ENCODE measurements around the gene IQSEC1. TPM values are rescaled to one million over a fixed set of nuclear protein-coding genes. Genes with fewer than 3 reads are reported as not detected.
A peak's percentile ranks its signal among the peaks of the same experiment; 100 is the strongest.

IQSEC1 gene
- total and polyA plus RNA-seq, 9 of the 15 experiments (the other 6 are each of a cell fraction or from before 2014, with no cell fraction given): 0.56 to 39.0 (median 6.8) TPM

DNA sequence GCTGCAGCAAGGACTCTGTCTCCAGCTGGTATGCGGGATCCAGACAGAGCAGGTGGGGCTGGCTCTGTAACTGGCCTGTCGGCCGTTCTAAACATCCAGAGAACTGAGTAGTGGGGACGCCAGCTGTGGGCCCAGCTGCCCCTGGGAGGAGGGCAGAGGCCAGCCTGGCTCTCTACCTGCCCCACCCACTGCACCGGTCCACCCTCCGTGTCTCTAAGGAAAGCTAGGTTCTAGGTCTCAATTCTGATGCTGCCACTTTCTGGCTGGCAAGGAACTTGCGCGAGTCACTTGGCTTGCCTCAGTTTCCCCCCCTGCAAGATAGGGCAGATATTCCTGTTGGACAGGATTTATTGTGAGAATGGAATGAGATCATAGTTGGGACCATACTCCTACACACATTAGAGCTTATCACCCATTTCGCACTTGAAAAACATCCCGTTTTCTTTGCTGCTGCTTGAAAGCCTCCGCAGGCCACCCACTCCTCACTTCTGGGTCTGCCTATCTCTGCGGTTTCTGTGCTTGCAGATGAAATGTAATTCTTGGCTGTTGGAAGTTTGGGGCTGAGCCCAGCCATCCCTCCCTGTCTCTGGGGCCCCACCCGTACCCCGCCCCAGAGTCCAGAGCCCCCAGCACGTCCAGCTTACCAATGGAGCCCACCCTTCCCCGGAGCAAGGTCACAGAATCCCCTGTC is 65.8 kb downstream of the IQSEC1 start (continued):
- no peak for TF ChIP-seq NFE2L1 (tag; IDR thresholded peaks at IDR 0.05; ENCODE audit: borderline replicate concordance, low read depth)
- no peak for TF ChIP-seq C11orf30 (IDR thresholded peaks at IDR 0.05; ENCODE audit: low read depth)
- TF ChIP-seq, protein P1, sequence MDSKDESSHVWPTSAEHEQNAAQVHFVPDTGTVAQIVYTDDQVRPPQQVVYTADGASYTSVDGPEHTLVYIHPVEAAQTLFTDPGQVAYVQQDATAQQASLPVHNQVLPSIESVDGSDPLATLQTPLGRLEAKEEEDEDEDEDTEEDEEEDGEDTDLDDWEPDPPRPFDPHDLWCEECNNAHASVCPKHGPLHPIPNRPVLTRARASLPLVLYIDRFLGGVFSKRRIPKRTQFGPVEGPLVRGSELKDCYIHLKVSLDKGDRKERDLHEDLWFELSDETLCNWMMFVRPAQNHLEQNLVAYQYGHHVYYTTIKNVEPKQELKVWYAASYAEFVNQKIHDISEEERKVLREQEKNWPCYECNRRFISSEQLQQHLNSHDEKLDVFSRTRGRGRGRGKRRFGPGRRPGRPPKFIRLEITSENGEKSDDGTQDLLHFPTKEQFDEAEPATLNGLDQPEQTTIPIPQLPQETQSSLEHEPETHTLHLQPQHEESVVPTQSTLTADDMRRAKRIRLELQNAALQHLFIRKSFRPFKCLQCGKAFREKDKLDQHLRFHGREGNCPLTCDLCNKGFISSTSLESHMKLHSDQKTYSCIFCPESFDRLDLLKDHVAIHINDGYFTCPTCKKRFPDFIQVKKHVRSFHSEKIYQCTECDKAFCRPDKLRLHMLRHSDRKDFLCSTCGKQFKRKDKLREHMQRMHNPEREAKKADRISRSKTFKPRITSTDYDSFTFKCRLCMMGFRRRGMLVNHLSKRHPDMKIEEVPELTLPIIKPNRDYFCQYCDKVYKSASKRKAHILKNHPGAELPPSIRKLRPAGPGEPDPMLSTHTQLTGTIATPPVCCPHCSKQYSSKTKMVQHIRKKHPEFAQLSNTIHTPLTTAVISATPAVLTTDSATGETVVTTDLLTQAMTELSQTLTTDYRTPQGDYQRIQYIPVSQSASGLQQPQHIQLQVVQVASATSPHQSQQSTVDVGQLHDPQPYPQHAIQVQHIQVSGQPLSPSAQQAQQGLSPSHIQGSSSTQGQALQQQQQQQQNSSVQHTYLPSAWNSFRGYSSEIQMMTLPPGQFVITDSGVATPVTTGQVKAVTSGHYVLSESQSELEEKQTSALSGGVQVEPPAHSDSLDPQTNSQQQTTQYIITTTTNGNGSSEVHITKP (IDR thresholded peaks at IDR 0.05; ENCODE audit: partially characterized antibody): no peak
- TF ChIP-seq POLR2B (IDR thresholded peaks at IDR 0.05; ENCODE audit: low read depth, partially characterized antibody): no peak
- TF ChIP-seq RBM39 (optimal IDR thresholded peaks at IDR 0.05; ENCODE audit: low read depth, low read length): no peak
- TF ChIP-seq ELF1 (tag; IDR thresholded peaks at IDR 0.05): no peak
- peak; percentile 83 for TF ChIP-seq PML (IDR thresholded peaks at IDR 0.05; ENCODE audit: low read length)
- TF ChIP-seq ZNF184 (CRISPR knock-in tag; IDR thresholded peaks at IDR 0.05): no peak
- TF ChIP-seq MIER1 (IDR thresholded peaks at IDR 0.05; ENCODE audit: low read depth): no peak
- no peak for TF ChIP-seq ADNP (tag; IDR thresholded peaks at IDR 0.05)
- no peak for TF ChIP-seq COPS2 (conservative IDR thresholded peaks at IDR 0.05)
- TF ChIP-seq, protein P2, sequence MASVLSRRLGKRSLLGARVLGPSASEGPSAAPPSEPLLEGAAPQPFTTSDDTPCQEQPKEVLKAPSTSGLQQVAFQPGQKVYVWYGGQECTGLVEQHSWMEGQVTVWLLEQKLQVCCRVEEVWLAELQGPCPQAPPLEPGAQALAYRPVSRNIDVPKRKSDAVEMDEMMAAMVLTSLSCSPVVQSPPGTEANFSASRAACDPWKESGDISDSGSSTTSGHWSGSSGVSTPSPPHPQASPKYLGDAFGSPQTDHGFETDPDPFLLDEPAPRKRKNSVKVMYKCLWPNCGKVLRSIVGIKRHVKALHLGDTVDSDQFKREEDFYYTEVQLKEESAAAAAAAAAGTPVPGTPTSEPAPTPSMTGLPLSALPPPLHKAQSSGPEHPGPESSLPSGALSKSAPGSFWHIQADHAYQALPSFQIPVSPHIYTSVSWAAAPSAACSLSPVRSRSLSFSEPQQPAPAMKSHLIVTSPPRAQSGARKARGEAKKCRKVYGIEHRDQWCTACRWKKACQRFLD (CRISPR knock-in tag; IDR thresholded peaks at IDR 0.05): peak; percentile 54; the same call in 1 of the 2 replicates
- 0 out of 2 replicates have a peak, but pooled peaks have one; percentile 35 for TF ChIP-seq SMAD4 (CRISPR knock-in tag; conservative IDR thresholded peaks at IDR 0.05)
- peak; percentile 90 for TF ChIP-seq ATF7 (IDR thresholded peaks at IDR 0.05)
- TF ChIP-seq CBFA2T3 (IDR thresholded peaks at IDR 0.05): peak; percentile 95
- no peak for TF ChIP-seq RBM34 (IDR thresholded peaks at IDR 0.05; ENCODE audit: borderline replicate concordance, insufficient read depth, low read length)
- no peak for TF ChIP-seq MAFK (IDR thresholded peaks at IDR 0.05; ENCODE audit: low read length)
- TF ChIP-seq STAT5A (IDR thresholded peaks at IDR 0.05; ENCODE audit: borderline replicate concordance, low read length): peak; percentile 80; the same call in 1 of the 2 replicates
- TF ChIP-seq, protein P3, sequence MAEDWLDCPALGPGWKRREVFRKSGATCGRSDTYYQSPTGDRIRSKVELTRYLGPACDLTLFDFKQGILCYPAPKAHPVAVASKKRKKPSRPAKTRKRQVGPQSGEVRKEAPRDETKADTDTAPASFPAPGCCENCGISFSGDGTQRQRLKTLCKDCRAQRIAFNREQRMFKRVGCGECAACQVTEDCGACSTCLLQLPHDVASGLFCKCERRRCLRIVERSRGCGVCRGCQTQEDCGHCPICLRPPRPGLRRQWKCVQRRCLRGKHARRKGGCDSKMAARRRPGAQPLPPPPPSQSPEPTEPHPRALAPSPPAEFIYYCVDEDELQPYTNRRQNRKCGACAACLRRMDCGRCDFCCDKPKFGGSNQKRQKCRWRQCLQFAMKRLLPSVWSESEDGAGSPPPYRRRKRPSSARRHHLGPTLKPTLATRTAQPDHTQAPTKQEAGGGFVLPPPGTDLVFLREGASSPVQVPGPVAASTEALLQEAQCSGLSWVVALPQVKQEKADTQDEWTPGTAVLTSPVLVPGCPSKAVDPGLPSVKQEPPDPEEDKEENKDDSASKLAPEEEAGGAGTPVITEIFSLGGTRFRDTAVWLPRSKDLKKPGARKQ (CRISPR knock-in tag; IDR thresholded peaks at IDR 0.05): no peak
- no peak for TF ChIP-seq ZBED1 (IDR thresholded peaks at IDR 0.05)
- peak in 1 of 2 experiments; percentile 96; a peak in 2 of 4 replicates for TF ChIP-seq RCOR1 (IDR thresholded peaks at IDR 0.05; ENCODE audit: borderline replicate concordance in 1 of 2, low read depth in 2 of 2, low read length in 2 of 2)
- peak; percentile 94 for TF ChIP-seq KLF16 (IDR thresholded peaks at IDR 0.05)
- no peak for TF ChIP-seq SMARCB1 (IDR thresholded peaks at IDR 0.05; ENCODE audit: insufficient read length, low read depth)
- TF ChIP-seq POLR3A (IDR thresholded peaks at IDR 0.05; ENCODE audit: borderline replicate concordance, extremely low read depth, insufficient read depth, insufficient read length): no peak
